H1 (cell line): Measurements from ENCODE around the gene MAP3K15. TPM values are rescaled to one million over a fixed set of nuclear protein-coding genes. Genes with fewer than 3 reads are reported as not detected.

Source experiments
- CTCF ChIA-PET: fragments of 300-600 bp; sonication (Branson Sonifier 250); formaldehyde crosslinking; loops from one replicate; lab custom pipeline; 2021; ENCODE audit not compliant: partially characterized antibody; lab: Charles Lee
- POLR2A ChIA-PET: fragments of 300-600 bp; sonication (Branson Sonifier 250); formaldehyde crosslinking; loops from one replicate; lab custom pipeline; 2021; ENCODE audit warnings: inconsistent platforms; ENCODE audit not compliant: partially characterized antibody; lab: Charles Lee
- DNase-seq, 2 experiments: peaks; one replicate each; pipeline versions ENCODE4 v3.0.0 to v3.0.0-alpha.2; 2010 to 2022; ENCODE audit warnings: low spot score in 2 of 2, low read depth in 1 of 2, mixed read lengths in 1 of 2
- FAIRE-seq: peaks from 2 replicates; lab custom pipeline; 2011; peaks lifted over from hg19 to GRCh38; lab: Jason Lieb, UNC
- H2AFZ ChIP-seq: 2 replicates; pipeline ENCODE4 v1.8.1; 2012; ENCODE audit warnings: low read length, inconsistent platforms
- H2AK5ac ChIP-seq: 2 replicates; pipeline ENCODE4 v1.6.1; 2013; ENCODE audit warnings: low read depth, low read length
- H2BK120ac ChIP-seq: replicated peaks from 2 replicates; pipeline ENCODE3; 2013; ENCODE audit warnings: low read depth, low read length, inconsistent platforms
- H2BK12ac ChIP-seq: 2 replicates; pipeline ENCODE4 v1.6.1; 2013; ENCODE audit warnings: low read depth, low read length
- H2BK15ac ChIP-seq: 2 replicates; pipeline ENCODE4 v1.6.1; 2013; ENCODE audit warnings: low read length
- H2BK20ac ChIP-seq: 2 replicates; pipeline ENCODE4 v1.6.1; 2013; ENCODE audit warnings: low read length
- H2BK5ac ChIP-seq: 2 replicates; pipeline ENCODE4 v1.6.1; 2013; ENCODE audit warnings: low read depth, low read length
- H3K14ac ChIP-seq: 2 replicates; pipeline ENCODE4 v1.6.1; 2013; ENCODE audit warnings: inconsistent platforms; ENCODE audit not compliant: insufficient read length
- H3K18ac ChIP-seq: 2 replicates; pipeline ENCODE4 v1.6.1; 2013; ENCODE audit warnings: low read length; ENCODE audit errors: extremely low read depth
- H3K23ac ChIP-seq: 2 replicates; pipeline ENCODE4 v1.6.1; 2013; ENCODE audit warnings: inconsistent platforms; ENCODE audit not compliant: insufficient read length
- H3K23me2 ChIP-seq: 2 replicates; pipeline ENCODE4 v1.6.1; 2013; ENCODE audit warnings: low read depth, low read length
- H3K27ac ChIP-seq: 2 replicates; pipeline ENCODE4 v1.6.1; 2011; ENCODE audit warnings: low read depth, low read length, inconsistent platforms
- H3K27me3 ChIP-seq, 4 experiments: replicated peaks in 1 of 4; 1 replicate in 1 of 4; 2 replicates in 3 of 4; pipeline versions ENCODE4 v1.6.1 to v1.8.1; 2011 to 2013; ENCODE audit warnings: low read length in 3 of 4, mild to moderate bottlenecking in 3 of 4, inconsistent platforms in 2 of 4, mixed read lengths in 2 of 4, moderate library complexity in 1 of 4; ENCODE audit not compliant: control insufficient read depth in 3 of 4, insufficient read depth in 3 of 4; ENCODE audit errors: extremely low read depth in 1 of 4
- H3K36me3 ChIP-seq, 4 experiments: 2 replicates each; pipeline versions ENCODE4 v1.6.1 to v1.8.1; 2011 to 2013; ENCODE audit warnings: mild to moderate bottlenecking in 4 of 4, low read length in 3 of 4, moderate library complexity in 2 of 4, control low read depth in 1 of 4, inconsistent platforms in 1 of 4; ENCODE audit not compliant: insufficient read depth in 4 of 4, control insufficient read depth in 2 of 4
- H3K4ac ChIP-seq: replicated peaks from 2 replicates; pipeline ENCODE3; 2013; ENCODE audit warnings: low read length, low read depth, mixed read lengths, inconsistent platforms; ENCODE audit not compliant: insufficient read length
- H3K4me1 ChIP-seq, 4 experiments: replicated peaks in 1 of 4; 1 replicate in 1 of 4; 2 replicates in 3 of 4; pipeline versions ENCODE4 v1.6.1 to v1.8.1; 2011 to 2013; ENCODE audit warnings: low read length in 3 of 4, inconsistent platforms in 2 of 4, mixed read lengths in 1 of 4; ENCODE audit not compliant: insufficient read depth in 4 of 4, control insufficient read depth in 3 of 4
- H3K4me2 ChIP-seq, 2 experiments: 2 replicates each; pipeline versions ENCODE4 v1.6.1 to v1.8.1; 2011 to 2013; ENCODE audit warnings: low read depth in 2 of 2, low read length in 2 of 2, control low read depth in 1 of 2, inconsistent platforms in 1 of 2, mild to moderate bottlenecking in 1 of 2; ENCODE audit not compliant: insufficient read depth in 1 of 2
- H3K4me3 ChIP-seq, 4 experiments: fragments of 200-600, 300-600 bp in 1 of 4; sonication (generic), shearing (Covaris generic), sonication (Bioruptor Twin) in 1 of 4; 2 replicates each; pipeline versions ENCODE4 v1.5.1 to v1.8.1; 2011 to 2016; ENCODE audit warnings: low read length in 4 of 4, low read depth in 3 of 4, control low read depth in 2 of 4, inconsistent platforms in 2 of 4, mild to moderate bottlenecking in 2 of 4, mixed read lengths in 1 of 4, moderate library complexity in 1 of 4; ENCODE audit not compliant: insufficient read depth in 2 of 4; ENCODE audit errors: extremely low read depth in 1 of 4
- H3K56ac ChIP-seq: replicated peaks from 2 replicates; pipeline ENCODE3; 2013; ENCODE audit warnings: low read depth, mild to moderate bottlenecking, mixed read lengths, low read length, inconsistent platforms; ENCODE audit not compliant: insufficient read length
- H3K79me1 ChIP-seq: 2 replicates; pipeline ENCODE4 v1.6.1; 2013; ENCODE audit warnings: low read depth, low read length, control low read depth
- H3K79me2 ChIP-seq, 2 experiments: 2 replicates each; pipeline versions ENCODE4 v1.6.1 to v1.8.1; 2012 to 2013; ENCODE audit warnings: low read length in 2 of 2, mild to moderate bottlenecking in 2 of 2, inconsistent platforms in 1 of 2; ENCODE audit not compliant: insufficient read depth in 2 of 2, control insufficient read depth in 1 of 2
- H3K9ac ChIP-seq, 4 experiments: replicated peaks in 1 of 4; 1 replicate in 1 of 4; 2 replicates in 3 of 4; pipeline versions ENCODE4 v1.6.1 to v1.8.1; 2011 to 2013; ENCODE audit warnings: low read depth in 3 of 4, low read length in 3 of 4, control low read depth in 2 of 4, mild to moderate bottlenecking in 2 of 4, moderate library complexity in 2 of 4, inconsistent platforms in 1 of 4; ENCODE audit errors: extremely low read depth in 1 of 4
- H3K9me3 ChIP-seq, 2 experiments: 2 replicates each; pipeline versions ENCODE4 v1.6.1 to v1.8.1; 2012 to 2013; ENCODE audit warnings: mild to moderate bottlenecking in 2 of 2, moderate library complexity in 2 of 2, control low read depth in 1 of 2, inconsistent platforms in 1 of 2, low read depth in 1 of 2, low read length in 1 of 2, mixed read lengths in 1 of 2; ENCODE audit not compliant: insufficient read depth in 2 of 2
- H4K20me1 ChIP-seq, 2 experiments: replicated peaks in 1 of 2; 2 replicates each; pipeline versions ENCODE3 to v1.8.1; 2011 to 2013; ENCODE audit warnings: inconsistent platforms in 2 of 2, low read length in 2 of 2, mild to moderate bottlenecking in 1 of 2; ENCODE audit not compliant: insufficient read depth in 2 of 2, control insufficient read depth in 1 of 2
- H4K5ac ChIP-seq: 2 replicates; pipeline ENCODE4 v1.6.1; 2013; ENCODE audit warnings: low read length, low read depth, mixed read lengths, inconsistent platforms; ENCODE audit not compliant: insufficient read length
- H4K8ac ChIP-seq: 2 replicates; pipeline ENCODE4 v1.8.0; 2013; ENCODE audit warnings: mild to moderate bottlenecking, moderate library complexity, low read length, inconsistent platforms; ENCODE audit not compliant: insufficient read depth; ENCODE audit errors: extremely low read depth
- H4K91ac ChIP-seq: replicated peaks from 2 replicates; pipeline ENCODE3; 2013; ENCODE audit warnings: low read length, mixed read lengths, inconsistent platforms; ENCODE audit not compliant: insufficient read length
- BCL11A ChIP-seq, 2 experiments: IDR thresholded peaks; one replicate each; pipeline ENCODE4 v1.6.1; 2011; ENCODE audit warnings: low read depth in 2 of 2, low read length in 2 of 2, mild to moderate bottlenecking in 2 of 2
- CEBPB ChIP-seq: IDR thresholded peaks from 2 replicates; pipeline ENCODE4 v1.6.1; 2012; ENCODE audit warnings: low read depth, low read length
- EP300 ChIP-seq, 2 experiments: IDR thresholded peaks; 1 replicate in 1 of 2; 2 replicates in 1 of 2; pipeline ENCODE4 v1.6.1; 2011 to 2012; ENCODE audit warnings: low read depth in 2 of 2, low read length in 2 of 2, mild to moderate bottlenecking in 2 of 2, borderline replicate concordance in 1 of 2, inconsistent platforms in 1 of 2, moderate library complexity in 1 of 2
- GABPA ChIP-seq: IDR thresholded peaks from 2 replicates; pipeline ENCODE4 v1.6.1; 2011; ENCODE audit warnings: mild to moderate bottlenecking, low read length, moderate library complexity, borderline replicate concordance; ENCODE audit not compliant: insufficient read depth
- KDM1A ChIP-seq: fragments of 200-600, 300-600 bp; sonication (generic); IDR thresholded peaks from 2 replicates; pipeline ENCODE4 v1.7.1; 2016; ENCODE audit warnings: mild to moderate bottlenecking, low read length, borderline replicate concordance
- POLR2A ChIP-seq, 2 experiments: IDR thresholded peaks; 1 replicate in 1 of 2; 2 replicates in 1 of 2; pipeline ENCODE4 v1.6.1; 2011; ENCODE audit warnings: low read depth in 2 of 2, low read length in 2 of 2, mild to moderate bottlenecking in 2 of 2; ENCODE audit errors: control extremely low read depth in 1 of 2
- RBBP5 ChIP-seq: IDR thresholded peaks from 2 replicates; pipeline ENCODE4 v1.7.1; 2012; ENCODE audit warnings: low read depth, mild to moderate bottlenecking, inconsistent platforms, low read length, moderate library complexity, borderline replicate concordance
- SIX5 ChIP-seq: IDR thresholded peaks from 2 replicates; pipeline ENCODE4 v1.6.1; 2011; ENCODE audit warnings: mild to moderate bottlenecking, low read depth, low read length
- SP2 ChIP-seq: IDR thresholded peaks from 2 replicates; pipeline ENCODE4 v1.6.1; 2012; ENCODE audit warnings: mild to moderate bottlenecking, low read length, inconsistent platforms
- TEAD4 ChIP-seq: IDR thresholded peaks from 2 replicates; pipeline ENCODE4 v1.6.1; 2012; ENCODE audit warnings: low read depth, low read length, inconsistent platforms, mixed read lengths
- WGBS, 2 experiments: shearing (Covaris generic) in 1 of 2; methylation state at CpG; one replicate each; pipeline versions ENCODE4 v1.1.6 to v1.1.7; 2013 to 2015; ENCODE audit warnings: low lambda C conversion rate in 2 of 2, mixed read lengths in 2 of 2, inconsistent platforms in 1 of 2, low coverage in 1 of 2, missing lambda C conversion rate in 1 of 2; ENCODE audit not compliant: insufficient replicate concordance in 2 of 2, insufficient coverage in 1 of 2, insufficient read length in 1 of 2; ENCODE audit errors: extremely low coverage in 1 of 2, missing lambda C conversion rate in 1 of 2; 5-methylcytosine and 5-hydroxymethylcytosine counted together
- polyA plus RNA-seq, 7 experiments: library from polyadenylated mRNA; depleted of rRNA in 3 of 7; stranded (reverse) in 5 of 7; unstranded in 2 of 7; fragments of >200 nt in 5 of 7; fragments of 200-250 nt in 2 of 7; gene quantifications; 1 replicate in 5 of 7; 2 replicates in 1 of 7; 4 replicates in 1 of 7; pipeline versions ENCODE4 v1.2.1 to v1.2.3, GENCODE V29; 2011 to 2013; ENCODE audit warnings: missing spikeins in 2 of 7, mixed read lengths in 2 of 7
- total RNA-seq: library from RNA; stranded (reverse); fragmentation: NEBNext Ultra II Directional; extraction: Animal tissue kit (Norgen Biotek cat#: 25700); gene quantifications from 2 replicates; pipeline ENCODE4 v1.2.1, GENCODE V29; 2021
- TF ChIP-seq, protein P1 (sequence below), 3 experiments: IDR thresholded peaks; 1 replicate in 2 of 3; 2 replicates in 1 of 3; pipeline versions ENCODE4 v1.5.1 to v1.6.1; 2011; ENCODE audit warnings: low read length in 3 of 3, mild to moderate bottlenecking in 3 of 3, inconsistent platforms in 2 of 3, low read depth in 1 of 3, moderate library complexity in 1 of 3; ENCODE audit not compliant: insufficient read depth in 1 of 3; ENCODE audit errors: control extremely low read depth in 1 of 3

MAP3K15 gene
- total and polyA plus RNA-seq, 2 of the 8 experiments (the other 6 are each of a cell fraction or from before 2014, with no cell fraction given): 1.8 to 2.4 TPM

DNA sequence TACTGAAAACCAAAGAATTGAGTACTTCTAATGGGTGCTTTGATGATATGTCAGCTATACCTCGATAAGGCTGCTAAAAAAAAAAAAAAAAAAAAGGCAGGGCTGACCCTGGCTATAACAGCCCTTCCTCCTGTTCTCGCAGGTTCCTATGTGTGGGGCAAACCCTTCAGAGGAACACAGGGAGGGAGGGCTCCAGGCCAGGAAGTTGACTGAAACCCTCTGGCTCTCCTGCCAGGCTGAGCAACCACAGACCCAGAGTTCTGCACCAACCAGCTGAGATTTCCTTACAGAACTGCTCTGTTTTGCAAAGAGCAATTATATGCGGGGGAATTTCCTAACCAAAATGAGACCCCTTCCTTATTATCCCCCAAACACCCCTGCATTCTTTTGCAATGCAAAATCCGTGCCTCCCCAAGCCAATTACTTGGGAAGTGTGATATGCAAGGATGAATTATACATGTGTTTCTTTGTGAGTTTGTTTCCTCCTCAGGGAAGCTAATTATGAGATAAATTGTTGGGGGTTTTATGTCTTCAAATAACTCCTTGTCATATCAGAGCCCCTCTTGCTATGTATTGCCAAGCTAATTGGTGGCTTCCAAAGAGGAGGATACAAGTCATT is 126.0 kb downstream of the MAP3K15 start:
- H2BK5ac ChIP-seq: no peak overlapping the region
- WGBS, 2 experiments: 88% methylated on average over 2 of the region's 4 CpGs; no CpG with 5 or more reads in 1 of the 2 experiments
- no peak overlapping the region for H3K23ac ChIP-seq
- H3K4me1 ChIP-seq: no peaks in the 10 kb centered on the region; a peak in 1 of 7 replicates
- no peak overlapping the region for H3K4ac ChIP-seq
- H2BK15ac ChIP-seq: no peak overlapping the region
- H3K4me2 ChIP-seq: no peak overlapping the region
- H2BK12ac ChIP-seq: no peak overlapping the region
- H3K23me2 ChIP-seq: no peaks in the 10 kb centered on the region
- H4K8ac ChIP-seq: no peak overlapping the region
- no peaks in the 10 kb centered on the region for H3K79me2 ChIP-seq
- H3K4me3 ChIP-seq: no peak overlapping the region
- no peak overlapping the region for H4K91ac ChIP-seq
- H3K56ac ChIP-seq: no peak overlapping the region
- no peak overlapping the region for H2BK120ac ChIP-seq
- no peaks in the 10 kb centered on the region for H3K79me1 ChIP-seq
- H3K9me3 ChIP-seq: no peaks in the 10 kb centered on the region
- no peak overlapping the region for H3K9ac ChIP-seq
- H3K27ac ChIP-seq: no peak overlapping the region
- H3K27me3 ChIP-seq: no peaks in the 10 kb centered on the region
- no peak overlapping the region for H2BK20ac ChIP-seq
- no peak overlapping the region for H2AFZ ChIP-seq
- H2AK5ac ChIP-seq: no peak overlapping the region
- H3K18ac ChIP-seq: no peak overlapping the region
- CTCF ChIA-PET: interaction anchor here (1.8 kb wide), 1 partner anchor 15 kb away, joined by 4 read pairs; no protein-coding TSS in a partner anchor
- H3K14ac ChIP-seq: no peak overlapping the region
- no peak overlapping the region for H4K5ac ChIP-seq
- peak; percentile 13 for FAIRE-seq
- H3K36me3 ChIP-seq: no peaks in the 10 kb centered on the region
- H4K20me1 ChIP-seq: no peaks in the 10 kb centered on the region
- no peak for DNase-seq
- POLR2A ChIA-PET: no interaction called here
- no peak for TF ChIP-seq RBBP5
- TF ChIP-seq POLR2A (IDR thresholded peaks at IDR 0.05; ENCODE audit: control extremely low read depth in 1 of 2, low read depth in 2 of 2, low read length in 2 of 2): no peak
- TF ChIP-seq, protein P1, sequence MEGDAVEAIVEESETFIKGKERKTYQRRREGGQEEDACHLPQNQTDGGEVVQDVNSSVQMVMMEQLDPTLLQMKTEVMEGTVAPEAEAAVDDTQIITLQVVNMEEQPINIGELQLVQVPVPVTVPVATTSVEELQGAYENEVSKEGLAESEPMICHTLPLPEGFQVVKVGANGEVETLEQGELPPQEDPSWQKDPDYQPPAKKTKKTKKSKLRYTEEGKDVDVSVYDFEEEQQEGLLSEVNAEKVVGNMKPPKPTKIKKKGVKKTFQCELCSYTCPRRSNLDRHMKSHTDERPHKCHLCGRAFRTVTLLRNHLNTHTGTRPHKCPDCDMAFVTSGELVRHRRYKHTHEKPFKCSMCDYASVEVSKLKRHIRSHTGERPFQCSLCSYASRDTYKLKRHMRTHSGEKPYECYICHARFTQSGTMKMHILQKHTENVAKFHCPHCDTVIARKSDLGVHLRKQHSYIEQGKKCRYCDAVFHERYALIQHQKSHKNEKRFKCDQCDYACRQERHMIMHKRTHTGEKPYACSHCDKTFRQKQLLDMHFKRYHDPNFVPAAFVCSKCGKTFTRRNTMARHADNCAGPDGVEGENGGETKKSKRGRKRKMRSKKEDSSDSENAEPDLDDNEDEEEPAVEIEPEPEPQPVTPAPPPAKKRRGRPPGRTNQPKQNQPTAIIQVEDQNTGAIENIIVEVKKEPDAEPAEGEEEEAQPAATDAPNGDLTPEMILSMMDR (IDR thresholded peaks at IDR 0.05; ENCODE audit: control extremely low read depth in 1 of 3, insufficient read depth in 1 of 3, low read depth in 1 of 3, low read length in 3 of 3): no peak
- no peak for TF ChIP-seq SIX5
- TF ChIP-seq SP2: no peak
- no peak for TF ChIP-seq BCL11A (IDR thresholded peaks at IDR 0.05; ENCODE audit: low read depth in 2 of 2, low read length in 2 of 2)
- TF ChIP-seq GABPA: no peak
- TF ChIP-seq EP300 (IDR thresholded peaks at IDR 0.05; ENCODE audit: borderline replicate concordance in 1 of 2, low read depth in 2 of 2, low read length in 2 of 2): no peak
- TF ChIP-seq KDM1A: no peak
- TF ChIP-seq TEAD4: no peak
- TF ChIP-seq CEBPB: no peak
